Right kidney (tissue), 1 donor: ENCODE data around the gene SPSB1.

ENCODE experiments used
- DNase-seq: peaks from one replicate; pipeline ENCODE4 v3.0.0-alpha.2; 2016

Gene SPSB1

DNA sequence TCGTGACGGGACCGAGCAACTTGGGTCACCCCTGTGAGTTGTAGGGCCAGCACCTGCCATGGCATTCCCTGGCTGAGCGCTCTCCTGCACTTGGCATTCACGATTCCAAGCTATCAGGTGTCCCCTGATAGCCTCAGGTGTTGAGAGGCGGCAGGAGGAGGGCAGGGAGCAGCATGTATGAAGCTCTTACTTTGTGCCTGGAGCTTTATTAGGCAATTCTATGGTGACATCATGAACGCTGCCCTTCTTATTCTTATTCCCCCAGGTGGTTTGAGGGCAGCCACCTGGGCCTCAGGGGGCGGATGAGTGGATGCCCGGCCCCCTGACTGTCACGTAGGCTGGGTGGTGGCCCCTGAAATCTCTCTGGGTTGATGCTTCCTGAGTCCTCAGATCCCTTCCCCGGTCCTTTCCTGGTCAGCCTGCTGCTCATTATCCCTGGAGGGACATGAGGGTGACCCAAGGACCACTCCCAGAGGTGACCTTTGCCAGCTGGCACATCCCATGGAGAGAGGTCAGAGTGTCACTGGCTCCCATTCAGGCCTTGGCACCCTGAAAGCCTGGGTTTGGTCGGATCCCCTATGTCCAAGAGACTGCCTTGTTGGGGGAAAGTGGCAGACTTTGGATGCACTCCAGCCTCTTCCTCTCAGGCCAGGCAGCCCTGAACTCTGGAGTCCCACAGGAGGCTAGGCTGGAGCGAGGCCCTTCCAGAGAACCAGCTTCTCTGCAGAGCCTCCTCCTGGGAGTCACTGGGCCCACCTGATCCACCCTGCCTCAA, 51.9 kb downstream of the SPSB1 start:
- DNase-seq: no peak

DNA sequence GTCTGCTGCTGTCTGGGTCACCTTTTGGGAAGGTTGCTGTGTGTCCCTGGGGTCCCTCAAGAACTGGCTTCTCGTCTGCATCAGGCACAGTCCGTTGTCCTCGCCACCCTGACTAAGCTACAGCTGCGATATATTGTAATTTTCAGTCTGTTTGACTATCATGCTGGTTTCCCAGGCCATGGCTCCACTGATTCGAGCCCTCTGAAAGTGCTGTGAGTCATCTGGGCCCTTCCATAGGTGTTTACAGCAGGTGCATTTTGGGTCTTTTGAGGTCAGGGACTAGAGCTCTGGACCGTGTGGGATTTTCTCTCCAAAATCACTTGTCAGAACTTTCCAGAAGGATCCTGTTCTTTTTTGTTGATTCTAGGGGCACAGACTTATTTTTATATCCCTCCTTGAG, 52.8 kb downstream of the SPSB1 start:
- no peak for DNase-seq

DNA sequence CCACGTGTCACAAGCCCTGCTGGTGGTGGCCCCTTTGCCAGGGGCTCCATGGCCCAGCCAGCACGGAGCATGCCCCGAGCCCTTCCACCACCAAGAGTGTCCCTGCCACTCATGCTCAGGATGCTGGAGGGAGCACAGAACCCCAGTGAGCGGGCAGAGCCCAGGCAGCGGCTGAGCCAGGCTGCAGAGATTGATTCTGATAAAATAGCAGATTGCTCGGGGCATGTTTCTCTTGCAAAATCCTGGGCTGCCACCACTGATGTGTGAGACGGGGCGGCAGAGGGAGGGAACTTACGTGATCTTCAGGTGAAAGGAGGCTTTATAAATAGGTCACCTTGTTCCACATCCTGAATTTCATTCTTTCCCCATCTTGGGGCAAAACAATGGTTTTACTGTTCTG, 53.2 kb downstream of the SPSB1 start:
- DNase-seq: no peak

DNA sequence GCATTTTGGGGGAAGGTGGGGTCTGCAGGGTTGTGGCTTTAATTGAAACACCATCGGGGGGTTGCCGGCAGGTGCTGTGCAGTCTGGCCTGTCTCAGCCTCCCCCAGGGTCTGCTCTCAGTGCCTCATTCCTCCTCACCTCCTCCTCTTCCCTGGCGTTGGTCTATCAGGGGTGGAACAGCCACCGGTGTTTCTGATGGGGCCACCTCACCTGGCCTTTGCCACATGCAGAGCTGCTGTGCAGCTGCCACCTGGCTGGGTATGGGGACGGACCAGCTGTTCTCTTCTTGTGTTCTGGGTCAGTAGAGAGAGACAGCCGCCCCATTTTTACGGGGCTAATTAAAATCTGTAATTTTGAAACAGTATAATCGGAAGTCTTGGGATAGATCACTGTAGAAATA, 53.9 kb downstream of the SPSB1 start:
- no peak for DNase-seq

DNA sequence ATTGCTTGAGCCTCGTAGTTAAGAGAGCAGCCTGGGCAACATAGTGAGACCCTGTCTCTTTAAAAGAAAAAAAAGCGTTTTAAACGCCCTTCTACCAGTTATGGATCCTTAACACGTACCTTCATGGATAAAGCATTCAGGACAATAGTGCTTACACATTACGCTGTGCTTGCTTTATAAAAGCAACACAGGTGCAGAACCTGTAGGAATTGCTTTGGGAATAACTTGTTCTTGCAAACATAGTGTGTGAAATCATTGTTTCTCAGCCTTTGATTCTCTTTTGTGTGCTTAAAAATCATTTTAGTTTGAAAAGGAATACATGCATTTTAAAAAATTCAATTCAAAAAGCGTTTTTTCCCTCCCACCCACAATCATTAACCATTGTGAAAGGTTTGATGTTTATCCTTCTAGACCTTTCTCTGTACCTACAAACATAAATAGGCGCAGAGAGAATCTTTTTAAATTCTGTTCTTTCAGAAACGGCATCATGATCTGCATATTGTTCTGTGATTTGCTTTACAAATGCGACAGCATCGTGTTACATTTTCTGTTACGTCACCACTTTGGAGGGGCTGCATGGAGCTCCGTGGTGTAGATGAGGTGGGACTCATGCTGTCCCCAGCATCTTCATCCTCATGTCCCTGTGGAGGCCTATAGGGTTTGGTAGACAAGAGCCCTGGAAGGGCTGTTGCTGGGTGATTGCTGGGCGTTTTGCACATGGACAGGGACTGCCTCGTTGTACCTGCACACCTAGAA, 54.6 kb downstream of the SPSB1 start:
- no peak for DNase-seq

DNA sequence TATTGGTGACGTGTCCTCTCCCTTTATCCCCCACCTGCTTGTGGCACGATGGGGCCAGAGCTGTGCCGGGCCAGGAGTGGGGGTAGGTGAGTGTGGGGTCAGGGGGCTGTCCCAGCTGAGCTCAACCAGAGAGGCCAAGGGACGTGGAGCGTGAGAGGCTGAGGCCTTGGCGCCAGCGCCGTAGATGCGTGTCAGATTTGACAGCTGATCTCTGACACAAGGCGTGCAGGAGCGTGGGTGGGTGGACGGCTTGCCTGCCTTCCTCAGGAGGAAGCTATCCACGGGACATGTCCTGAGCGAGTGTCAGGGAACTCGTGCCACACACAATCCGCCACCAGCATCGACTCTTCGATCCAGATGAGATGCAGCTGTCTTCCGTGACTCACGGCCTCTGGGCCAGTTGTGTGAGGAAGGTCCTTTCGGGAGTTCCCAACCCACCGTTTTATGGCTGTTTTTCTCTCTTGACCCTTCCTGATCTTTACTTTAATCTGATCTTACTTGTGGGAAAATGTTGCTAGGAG, 56.7 kb downstream of the SPSB1 start:
- no peak for DNase-seq

DNA sequence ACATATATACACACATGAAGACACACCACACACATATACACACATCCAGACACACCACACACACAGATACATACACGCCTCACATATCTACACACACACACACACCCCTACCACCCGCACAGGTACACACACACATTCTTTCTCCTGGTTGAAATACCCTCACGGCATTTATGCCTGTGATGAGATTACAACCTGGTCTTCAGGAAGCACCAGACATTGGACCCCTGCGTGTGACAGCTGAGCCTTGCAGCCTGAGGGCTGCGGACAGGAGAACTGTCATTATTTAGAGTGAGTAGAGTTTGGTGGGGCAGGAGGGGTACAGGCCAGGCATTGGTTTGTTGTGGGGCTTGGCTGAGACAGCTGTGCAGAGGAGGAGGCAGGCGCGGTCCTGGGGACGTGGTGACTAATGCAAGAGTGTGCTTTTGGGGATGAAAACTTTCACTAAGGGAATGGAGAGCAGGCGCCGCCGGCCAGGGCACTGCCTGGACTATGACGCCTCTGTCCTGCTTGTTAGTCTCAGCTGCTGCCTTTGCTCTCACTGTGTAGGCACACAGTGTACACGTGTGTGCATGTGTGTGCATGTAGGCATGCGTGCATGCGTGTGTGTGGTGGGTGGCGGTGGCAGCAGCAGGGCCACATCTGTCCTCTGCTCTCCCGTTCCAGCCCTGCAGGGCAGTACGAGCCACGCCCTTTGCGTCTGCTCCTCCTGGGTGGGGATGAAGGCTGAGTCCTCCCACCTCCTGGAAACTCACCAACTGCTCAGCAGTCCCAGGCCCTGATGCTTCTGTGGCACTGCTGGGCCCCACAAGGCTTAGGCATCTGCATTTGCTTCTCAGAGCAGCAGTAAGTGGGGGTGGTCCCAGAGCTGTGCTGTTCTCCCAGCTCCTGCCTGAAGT, 57.6 kb downstream of the SPSB1 start:
- DNase-seq: no peak

DNA sequence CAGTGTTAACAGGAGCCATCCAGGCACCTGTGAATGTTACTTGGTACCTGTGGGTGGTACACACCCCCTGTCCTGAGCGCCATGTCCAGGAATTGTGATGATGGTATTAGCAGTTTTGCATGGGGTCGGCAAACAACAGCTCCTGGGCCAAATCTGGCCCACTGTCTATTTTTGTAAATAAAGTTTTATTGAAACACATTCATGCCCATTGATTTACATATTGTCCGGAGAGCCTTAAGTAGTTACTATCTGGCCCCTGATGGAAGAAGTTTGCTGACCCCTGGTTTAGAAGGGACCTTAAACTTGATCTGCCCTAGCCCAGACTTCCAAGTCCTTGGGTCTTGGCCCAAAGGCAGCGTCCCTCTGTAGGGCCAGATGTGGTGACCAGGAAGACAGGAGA, 58.3 kb downstream of the SPSB1 start:
- no peak for DNase-seq

DNA sequence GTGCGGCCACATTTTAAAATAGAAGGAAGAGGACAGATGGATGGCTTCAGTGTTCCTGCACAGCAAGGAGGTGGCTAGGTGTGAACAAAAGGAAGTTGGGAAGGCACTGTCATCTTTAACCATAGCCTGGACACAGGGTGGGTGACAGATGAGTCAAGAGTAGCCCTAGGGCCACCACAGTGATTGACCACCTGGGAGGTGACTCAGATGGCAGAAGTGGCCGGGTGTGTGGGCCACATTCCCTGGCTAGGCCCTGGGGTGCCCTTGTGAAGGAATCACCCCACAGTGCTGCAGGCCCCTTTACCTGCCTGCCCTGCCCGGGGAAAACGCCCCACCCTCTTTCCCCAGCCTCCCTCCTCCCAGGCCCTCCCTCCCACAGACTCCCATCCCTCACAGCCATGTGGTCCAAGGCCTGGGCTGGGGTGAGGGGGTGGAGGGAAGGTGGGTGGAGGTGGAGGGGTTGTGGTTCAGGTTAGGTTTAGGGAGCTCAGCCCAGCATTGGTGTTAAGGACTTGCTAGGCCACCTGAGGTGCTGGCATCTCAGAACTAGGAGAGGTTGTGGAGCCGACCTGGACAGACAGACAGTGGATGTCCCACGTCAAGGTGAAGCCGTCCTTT, 59.1 kb downstream of the SPSB1 start:
- DNase-seq: no peak

DNA sequence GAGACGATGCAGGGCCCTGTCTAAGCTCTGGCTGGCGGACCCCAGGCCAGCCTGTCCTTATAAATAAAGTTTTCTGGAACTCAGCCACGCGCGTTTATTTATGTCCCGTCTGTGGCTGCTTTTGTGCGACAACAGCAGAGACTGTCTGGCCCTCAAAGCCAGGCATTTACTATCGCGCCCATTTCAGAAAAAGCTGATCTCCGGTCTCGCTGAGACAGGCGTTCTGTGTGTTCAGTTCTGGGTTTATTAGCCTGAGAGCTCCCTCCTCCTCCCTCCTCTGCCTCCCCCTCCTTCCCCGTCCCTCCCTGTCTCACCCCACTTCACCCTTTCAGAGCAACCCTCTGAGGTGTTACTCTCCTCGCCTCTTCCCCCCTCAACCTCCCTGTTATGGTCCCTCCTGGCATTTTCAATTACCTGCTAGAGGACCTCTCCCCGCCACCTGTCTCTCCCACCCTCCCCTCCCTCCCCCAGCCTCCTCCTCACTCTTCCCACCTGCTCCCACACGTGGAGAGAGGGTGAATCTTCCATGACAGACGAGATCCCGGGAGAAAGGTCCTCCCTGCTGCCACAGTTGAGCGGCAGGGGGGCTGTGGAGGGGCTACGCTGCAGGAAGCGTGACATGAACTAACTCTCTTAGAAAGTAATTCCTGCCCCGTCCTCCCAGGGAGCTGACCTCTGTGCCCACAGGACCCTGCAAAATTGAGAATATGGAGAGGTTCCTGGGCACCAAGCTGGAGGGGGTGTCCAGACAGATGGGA, 59.9 kb downstream of the SPSB1 start:
- DNase-seq: no peak

DNA sequence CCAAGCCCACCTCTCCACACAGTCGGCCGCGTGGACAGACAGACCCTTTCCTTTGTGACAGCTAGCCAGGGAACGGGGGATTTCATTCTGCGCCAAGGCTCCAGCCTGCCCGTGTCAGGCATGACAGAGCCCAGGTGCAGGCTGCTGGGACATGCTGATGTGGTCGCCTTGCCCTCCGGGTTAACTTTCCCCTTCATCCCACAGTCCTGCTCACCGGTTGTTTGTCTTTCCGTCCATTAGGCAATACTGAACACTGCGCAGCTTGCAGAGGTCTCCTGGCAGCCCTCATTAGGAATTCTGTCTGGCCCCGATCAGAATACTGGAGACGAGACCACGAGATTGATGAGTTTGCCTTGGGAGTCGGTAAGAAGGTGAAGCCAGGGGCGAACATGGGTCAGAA, 62.8 kb downstream of the SPSB1 start:
- no peak for DNase-seq

DNA sequence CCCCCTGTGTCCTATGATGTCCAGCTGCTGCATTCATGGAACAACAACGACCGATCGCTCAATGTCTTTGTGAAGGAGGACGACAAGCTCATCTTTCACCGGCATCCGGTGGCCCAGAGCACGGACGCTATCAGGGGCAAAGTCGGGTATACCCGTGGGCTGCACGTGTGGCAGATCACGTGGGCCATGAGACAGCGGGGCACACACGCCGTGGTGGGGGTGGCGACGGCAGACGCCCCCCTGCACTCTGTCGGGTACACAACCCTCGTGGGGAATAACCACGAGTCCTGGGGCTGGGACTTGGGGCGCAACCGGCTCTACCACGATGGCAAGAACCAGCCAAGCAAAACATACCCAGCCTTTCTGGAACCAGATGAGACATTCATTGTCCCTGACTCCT, 63.3 kb downstream of the SPSB1 start:
- DNase-seq: no peak

DNA sequence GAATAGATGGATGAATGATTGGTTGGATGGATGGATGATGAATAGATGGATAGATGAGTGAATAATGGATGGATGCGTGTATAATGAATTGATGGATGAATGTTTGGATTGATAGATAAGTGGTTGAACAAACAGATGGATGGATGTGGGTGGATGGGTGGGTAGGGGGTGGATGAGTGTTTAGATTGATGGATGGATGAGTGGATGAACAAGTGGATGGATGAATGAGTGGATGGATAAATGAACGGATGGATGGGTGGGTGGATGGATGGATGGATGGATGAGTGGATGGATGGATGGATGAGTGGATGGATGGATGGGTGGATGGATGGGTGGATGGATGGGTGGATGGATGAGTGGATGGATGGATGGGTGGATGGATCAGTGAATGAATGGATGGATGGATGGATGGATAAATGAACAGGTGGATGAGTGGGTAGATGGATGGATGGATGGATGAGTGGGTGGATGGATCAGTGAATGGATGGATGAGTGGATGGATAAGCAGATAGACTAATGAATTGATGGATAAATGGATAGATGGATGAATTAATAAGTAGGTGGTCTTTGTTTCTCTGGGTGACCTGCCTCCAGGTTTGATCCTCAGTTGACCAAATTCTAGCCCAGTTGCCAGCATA, 64.3 kb downstream of the SPSB1 start:
- no peak for DNase-seq

DNA sequence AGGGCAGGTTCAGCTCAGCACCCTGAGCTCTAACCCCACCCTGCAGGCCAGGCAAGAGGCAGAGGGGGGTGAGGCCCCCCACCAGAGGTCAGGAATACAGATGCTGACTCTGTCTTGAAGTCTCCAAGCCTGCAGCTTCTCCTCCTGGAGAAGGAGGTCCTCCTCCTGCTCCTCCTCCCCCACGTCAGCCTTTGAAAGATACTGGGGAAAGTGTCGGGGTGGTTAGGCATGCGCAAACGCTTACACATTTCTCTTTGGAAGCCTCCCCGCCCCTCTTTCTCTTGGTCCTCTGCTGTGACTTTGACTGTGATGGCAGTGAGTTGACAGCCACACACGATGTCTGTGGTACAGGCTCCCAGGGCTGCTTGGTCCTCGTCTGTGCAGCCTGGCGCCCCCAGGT, 65.3 kb downstream of the SPSB1 start:
- no peak for DNase-seq

DNA sequence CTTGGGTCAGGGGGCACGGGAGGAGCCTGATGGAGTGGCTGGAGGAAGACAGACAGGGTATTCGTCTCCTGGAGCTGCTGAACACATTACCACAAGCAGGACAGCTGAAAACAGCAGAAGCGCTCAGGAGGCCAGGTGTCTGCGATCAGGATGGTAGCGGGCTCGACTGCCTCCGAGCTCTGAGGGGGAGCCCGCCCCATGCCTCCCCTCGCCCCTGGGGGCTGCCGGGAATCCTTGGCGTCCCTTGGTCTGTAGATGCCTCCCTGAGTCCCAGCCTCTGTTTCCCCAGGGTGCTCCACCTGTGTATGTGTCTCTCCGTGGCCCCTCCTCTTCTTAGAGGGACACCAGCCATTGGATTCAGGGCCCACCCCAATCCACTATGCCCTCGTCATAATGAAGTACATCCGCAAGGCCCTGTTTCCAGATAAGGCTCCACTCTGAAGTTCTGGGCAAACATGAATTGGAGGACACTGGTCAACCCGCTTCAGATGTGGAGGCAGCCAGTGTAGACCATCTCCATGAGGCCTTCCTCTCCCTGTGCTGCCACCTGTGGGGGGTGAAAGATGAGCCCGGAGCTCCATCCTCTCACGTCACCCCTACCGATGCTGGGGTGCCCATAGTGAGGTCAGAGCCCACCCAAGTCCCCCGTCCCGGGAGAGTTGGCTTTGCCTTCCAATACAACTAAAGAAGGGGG, 67.8 kb downstream of the SPSB1 start:
- DNase-seq: no peak

DNA sequence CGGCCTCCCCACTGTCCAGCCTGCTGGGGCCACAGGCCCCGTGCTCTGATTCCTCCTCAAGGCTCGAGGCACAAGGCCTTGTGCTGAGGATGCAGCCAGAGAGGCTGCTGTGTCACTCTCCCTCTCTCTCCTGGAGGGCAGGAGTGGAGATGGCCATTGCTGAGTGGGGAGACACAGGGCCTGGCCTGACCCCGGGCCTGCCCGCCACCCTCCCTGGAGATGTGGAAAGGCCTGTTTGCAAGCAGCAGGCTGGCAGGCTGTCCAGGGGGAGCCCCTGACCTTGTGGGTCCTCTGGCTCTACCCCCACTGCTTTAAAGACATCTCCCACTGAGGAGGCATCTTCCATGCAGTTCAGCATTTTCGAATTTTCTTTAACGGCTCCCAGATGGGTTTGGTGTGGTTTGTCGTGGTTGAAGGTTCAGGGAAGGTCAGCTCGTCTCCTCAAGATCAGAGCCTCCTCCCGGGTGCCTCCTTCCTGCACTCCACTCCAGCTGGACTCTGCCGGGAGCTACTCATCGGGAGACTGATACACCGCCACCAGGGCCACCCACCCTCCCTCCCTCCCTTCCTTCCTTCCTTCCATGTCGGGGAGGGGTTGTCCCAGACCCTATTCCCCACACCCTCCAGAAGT, 69.1 kb downstream of the SPSB1 start:
- DNase-seq: no peak

DNA sequence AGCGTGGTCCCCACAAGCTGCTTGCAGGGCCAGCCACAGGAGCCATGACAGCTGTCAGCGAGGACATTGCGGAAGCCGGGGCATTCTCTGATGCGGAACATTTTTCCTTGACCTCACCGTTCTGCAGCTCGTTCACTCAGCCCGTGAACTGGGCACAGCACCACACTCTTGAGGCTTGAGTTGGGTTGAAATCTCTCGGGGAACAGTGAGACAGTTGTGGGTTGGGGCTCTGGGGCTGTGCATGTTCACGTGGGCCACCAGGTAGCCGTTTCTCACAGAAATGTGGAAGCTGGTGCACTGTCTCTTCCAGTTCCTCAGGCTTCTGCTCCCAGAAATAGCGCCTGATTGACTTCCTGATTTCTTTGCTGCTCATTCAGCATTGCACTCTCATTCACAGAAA, 69.8 kb downstream of the SPSB1 start:
- no peak for DNase-seq

DNA sequence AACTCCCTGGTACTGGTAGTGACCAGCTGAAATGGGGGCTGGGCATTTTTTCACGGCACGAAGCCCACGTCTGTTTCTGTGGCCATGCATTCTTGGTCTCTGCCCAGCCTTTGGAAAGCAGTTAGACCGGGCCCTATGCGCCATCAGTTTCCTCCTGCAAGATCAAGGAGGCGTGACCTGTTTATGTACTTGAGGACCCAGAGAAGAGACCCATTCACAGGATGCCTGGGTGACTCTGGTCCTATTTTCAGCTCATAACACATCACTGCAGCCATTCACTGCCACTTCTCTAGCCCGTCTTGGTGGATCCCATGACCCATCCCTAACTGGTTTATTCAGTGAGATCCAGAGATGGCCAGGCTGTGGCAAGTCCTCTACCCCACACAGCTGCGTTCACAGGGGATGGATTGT, 70.4 kb downstream of the SPSB1 start:
- no peak for DNase-seq

DNA sequence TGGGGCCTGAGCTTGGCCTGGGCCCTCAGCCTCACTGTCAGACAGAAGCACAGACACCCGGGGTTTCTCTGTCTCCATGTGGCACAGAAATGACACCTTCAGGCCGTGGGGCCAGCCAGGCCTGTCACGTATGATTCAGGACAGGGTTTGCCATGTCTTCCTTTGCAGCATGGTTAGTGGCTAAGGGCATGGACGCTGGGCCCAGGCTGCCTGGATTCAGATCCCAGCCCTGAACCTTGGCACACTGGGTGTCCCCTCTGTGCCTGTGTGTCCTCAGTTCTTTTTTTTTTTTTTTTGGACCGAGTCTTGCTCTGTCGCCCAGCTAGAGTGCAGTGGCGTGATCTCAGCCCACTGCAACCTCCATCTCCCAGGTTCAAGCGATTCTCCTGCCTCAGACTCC, 73.6 kb downstream of the SPSB1 start:
- no peak for DNase-seq
